ENCODE results near the gene SP110. TPM values are rescaled to one million over a fixed set of nuclear protein-coding genes. Genes with fewer than 3 reads are reported as not detected.

The SP110 gene
- total RNA-seq, 1 donor, result 48.2 TPM

GRCh38 chr2:230172852-230173251 is 46.9 kb downstream of the SP110 start:
- DNase-seq (ENCODE audit: low read depth in 2 of 3, low spot score in 2 of 3), result no peak

- DNase-seq (ENCODE audit: low read depth in 2 of 3, low spot score in 2 of 3), result no peak
Measured at GRCh38 chr2:230172156-230172555, 47.6 kb downstream of the SP110 start.

GRCh38 chr2:230170532-230170931 is 49.3 kb downstream of the SP110 start:
- peak in 2 of 3 donors; percentile 41 to 87 for DNase-seq (ENCODE audit: low read depth in 2 of 3, low spot score in 2 of 3)

GRCh38 chr2:230166557-230167170 is 53.1 kb downstream of the SP110 start:
- no peak for DNase-seq (ENCODE audit: low read depth in 2 of 3, low spot score in 2 of 3)

GRCh38 chr2:230164139-230164538 is 55.6 kb downstream of the SP110 start:
- no peak for DNase-seq (ENCODE audit: low read depth in 2 of 3, low spot score in 2 of 3)

- DNase-seq (ENCODE audit: low read depth in 2 of 3, low spot score in 2 of 3), result no peak
Measured at GRCh38 chr2:230162981-230163380, 56.8 kb downstream of the SP110 start.

- no peak for DNase-seq (ENCODE audit: low read depth in 2 of 3, low spot score in 2 of 3)
Measured at GRCh38 chr2:230161184-230161583, 58.6 kb downstream of the SP110 start.

GRCh38 chr2:230160112-230160660 is 59.6 kb downstream of the SP110 start:
- DNase-seq (ENCODE audit: low read depth in 2 of 3, low spot score in 2 of 3), result peak; percentile 21 to 81 (median 55)

- DNase-seq (ENCODE audit: low read depth in 2 of 3, low spot score in 2 of 3), result no peak
Measured at GRCh38 chr2:230158468-230158867, 61.3 kb downstream of the SP110 start.

- DNase-seq (ENCODE audit: low read depth in 2 of 3, low spot score in 2 of 3), result no peak
Measured at GRCh38 chr2:230156782-230157699, 62.7 kb downstream of the SP110 start.

GRCh38 chr2:230155359-230155758 is 64.4 kb downstream of the SP110 start:
- DNase-seq (ENCODE audit: low read depth in 2 of 3, low spot score in 2 of 3), result peak in 2 of 3 donors; percentile 53 to 64

GRCh38 chr2:230153390-230153976 is 66.3 kb downstream of the SP110 start:
- DNase-seq (ENCODE audit: low read depth in 2 of 3, low spot score in 2 of 3), result no peak

GRCh38 chr2:230152334-230152733 is 67.5 kb downstream of the SP110 start:
- DNase-seq (ENCODE audit: low read depth in 2 of 3, low spot score in 2 of 3), result no peak

GRCh38 chr2:230144355-230144754 is 75.4 kb downstream of the SP110 start:
- DNase-seq (ENCODE audit: low read depth in 2 of 3, low spot score in 2 of 3), result no peak

- DNase-seq (ENCODE audit: low read depth in 2 of 3, low spot score in 2 of 3), result no peak
Measured at GRCh38 chr2:230140667-230141066, 79.1 kb downstream of the SP110 start.

GRCh38 chr2:230137902-230138539 is 81.8 kb downstream of the SP110 start:
- no peak for DNase-seq (ENCODE audit: low read depth in 2 of 3, low spot score in 2 of 3)

- DNase-seq (ENCODE audit: low read depth in 2 of 3, low spot score in 2 of 3), result no peak
Measured at GRCh38 chr2:230135130-230135525, 84.7 kb downstream of the SP110 start.

- DNase-seq (ENCODE audit: low read depth in 2 of 3, low spot score in 2 of 3), result peak in 2 of 3 donors; percentile 89 to 94
Measured at GRCh38 chr2:230134496-230135129, 85.2 kb downstream of the SP110 start.

GRCh38 chr2:230131366-230131765 is 88.4 kb downstream of the SP110 start:
- DNase-seq (ENCODE audit: low read depth in 2 of 3, low spot score in 2 of 3), result no peak

GRCh38 chr2:230130668-230131364 is 89.0 kb downstream of the SP110 start:
- no peak for DNase-seq (ENCODE audit: low read depth in 2 of 3, low spot score in 2 of 3)
